ENCODE measurements around the gene M1AP.

Gene M1AP

GRCh38 chr2:74690571-74690970 lies 42.4 kb upstream of the M1AP start:
- H3K4me3 ChIP-seq (ENCODE audit: low read length): no peak overlapping the region
- peak; percentile 95 for TF ChIP-seq CTCF (conservative IDR thresholded peaks at IDR 0.05; ENCODE audit: low read length)
- DNase-seq (ENCODE audit: low read depth): peak; percentile 68

- H3K4me3 ChIP-seq (ENCODE audit: low read length): no peak overlapping the region
- DNase-seq (ENCODE audit: low read depth): no peak
- no peak for TF ChIP-seq CTCF (conservative IDR thresholded peaks at IDR 0.05; ENCODE audit: low read length)
Measured at GRCh38 chr2:74689671-74690070, 41.5 kb upstream of the M1AP start.

DNA sequence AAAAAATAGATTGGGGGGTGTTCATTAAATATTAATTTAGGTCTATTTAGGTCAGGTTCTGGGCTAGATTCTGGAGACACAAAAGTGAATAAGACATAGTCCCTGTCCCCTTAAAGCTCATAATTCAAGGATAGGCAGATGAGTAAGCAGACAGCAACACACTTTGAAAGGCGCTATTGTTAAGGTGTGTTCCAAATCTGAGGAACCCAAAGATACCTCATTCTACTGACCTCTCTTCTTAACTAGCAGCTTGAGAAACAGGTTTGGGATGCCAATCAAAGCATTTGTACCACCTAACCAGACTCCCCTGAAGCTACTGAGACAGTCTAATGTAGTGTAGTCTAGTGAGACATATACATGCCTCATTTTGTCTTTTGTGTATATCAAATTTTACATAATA lies 40.8 kb upstream of the M1AP start:
- TF ChIP-seq CTCF (conservative IDR thresholded peaks at IDR 0.05; ENCODE audit: low read length): no peak
- DNase-seq (ENCODE audit: low read depth): no peak
- no peak overlapping the region for H3K4me3 ChIP-seq (ENCODE audit: low read length)

- no peak for DNase-seq (ENCODE audit: low read depth)
- H3K4me3 ChIP-seq (ENCODE audit: low read length): no peak overlapping the region
- no peak for TF ChIP-seq CTCF (conservative IDR thresholded peaks at IDR 0.05; ENCODE audit: low read length)
Measured at GRCh38 chr2:74685408-74685807, 37.3 kb upstream of the M1AP start.

DNA sequence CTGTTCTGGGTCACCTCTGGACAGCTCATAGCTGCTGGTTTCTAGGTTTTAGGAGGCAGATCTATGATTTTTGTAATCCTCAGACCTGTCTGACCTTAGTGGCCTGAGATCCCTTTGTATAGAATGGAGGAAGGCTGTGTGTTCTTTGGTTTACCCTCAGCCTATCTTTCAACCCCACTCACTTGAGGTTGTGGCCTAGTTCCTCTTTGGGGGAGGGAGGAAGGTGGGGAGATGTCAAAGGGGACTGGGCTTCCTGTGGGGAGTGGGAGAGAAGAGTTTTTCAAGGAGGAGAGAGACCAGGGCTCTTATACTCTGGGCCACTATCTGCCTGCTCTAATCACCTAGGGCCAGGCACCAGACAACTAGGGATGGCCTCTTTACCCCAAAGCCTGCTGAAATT lies 34.4 kb upstream of the M1AP start:
- no peak for TF ChIP-seq CTCF (conservative IDR thresholded peaks at IDR 0.05; ENCODE audit: low read length)
- DNase-seq (ENCODE audit: low read depth): no peak
- no peak overlapping the region for H3K4me3 ChIP-seq (ENCODE audit: low read length)

DNA sequence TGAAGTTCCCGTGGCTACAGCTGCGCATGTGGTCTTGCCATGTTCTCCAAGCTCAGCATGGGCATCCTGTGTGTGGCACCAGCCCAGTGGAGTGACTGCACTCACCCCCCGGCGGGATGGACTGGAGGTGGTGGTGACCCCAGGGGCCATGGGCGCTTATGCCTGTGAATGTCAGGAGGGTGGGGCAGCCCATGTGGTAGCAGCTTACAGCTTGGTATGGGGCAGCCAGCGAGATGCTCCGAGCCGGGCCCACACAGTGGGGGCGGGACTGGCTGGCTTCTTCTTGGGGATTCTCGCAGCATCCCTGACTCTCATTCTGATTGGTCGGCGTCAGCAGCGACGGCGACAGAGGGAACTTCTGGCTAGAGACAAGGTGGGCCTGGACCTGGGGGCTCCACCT lies 31.5 kb upstream of the M1AP start:
- no peak for DNase-seq (ENCODE audit: low read depth)
- no peak for TF ChIP-seq CTCF (conservative IDR thresholded peaks at IDR 0.05; ENCODE audit: low read length)
- H3K4me3 ChIP-seq (ENCODE audit: low read length): no peak overlapping the region

DNA sequence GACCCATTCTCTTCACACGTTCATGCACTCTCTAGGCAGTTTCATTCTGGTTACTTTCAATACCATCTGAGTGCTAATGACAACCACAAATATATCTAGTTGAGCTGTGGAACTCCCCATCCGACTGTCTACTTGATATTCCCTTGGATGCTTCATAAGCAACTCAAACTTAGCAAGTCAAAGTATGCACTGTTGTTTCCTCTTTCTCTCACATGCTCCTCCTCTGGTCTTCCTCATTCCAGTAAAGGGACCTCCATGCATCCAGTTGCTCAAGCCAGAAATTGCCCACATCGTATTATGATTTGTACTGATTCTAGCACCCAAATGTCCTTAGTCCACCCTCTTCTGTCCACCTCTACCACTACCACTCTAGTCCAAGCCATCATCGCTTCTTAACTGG lies 28.2 kb upstream of the M1AP start:
- TF ChIP-seq CTCF (conservative IDR thresholded peaks at IDR 0.05; ENCODE audit: low read length): no peak

More for the DNA sequence above, 28.2 kb upstream of the M1AP start:
- DNase-seq (ENCODE audit: low read depth): no peak
- no peak overlapping the region for H3K4me3 ChIP-seq (ENCODE audit: low read length)

All from AG10803 (cell line).